ENCODE results near the gene GBX1. TPM values are rescaled to one million over a fixed set of nuclear protein-coding genes. Genes with fewer than 3 reads are reported as not detected.

Gene GBX1
- total and polyA plus RNA-seq, 12 donors: not detected

GRCh38 chr7:151121380-151122170 lies 45.9 kb downstream of the GBX1 start:
- 84 to 88% (median 87%) methylated on average over 27 to 30 of the region's 30 CpGs for WGBS, 4 donors
- Histone ChIP-seq H3K36me3 (replicated peaks in 1 of 2) (peaks cover 0 to 68% of the 10 kb centered on the region in 2 donors), H3K9me3 (replicated peaks in 1 of 3) (no peaks in the 10 kb centered on the region), H3K27ac (no peak overlapping the region), H3K4me1 (replicated peaks in 1 of 2) (peaks cover 0 to 7% of the 10 kb centered on the region in 2 donors), H3K27me3 (no peaks in the 10 kb centered on the region), H3K4me3 (no peak overlapping the region)
- DNase-seq: no peak
- TF ChIP-seq CTCF (IDR thresholded peaks at IDR 0.05) (no peak), POLR2A (IDR thresholded peaks at IDR 0.05) (no peak)
- intact Hi-C loops (cut with DNase I): loop anchor here (5.0 to 10.0 kb wide), 2 partner anchors 51 to 183 kb away; no protein-coding TSS in a partner anchor

GRCh38 chr7:151120896-151121295 lies 46.6 kb downstream of the GBX1 start:
- no peak for TF ChIP-seq CTCF (IDR thresholded peaks at IDR 0.05)
- TF ChIP-seq POLR2A (IDR thresholded peaks at IDR 0.05): no peak
- Histone ChIP-seq H3K4me3 (no peak overlapping the region), H3K27me3 (no peaks in the 10 kb centered on the region), H3K9me3 (replicated peaks in 1 of 3) (no peaks in the 10 kb centered on the region), H3K27ac (no peak overlapping the region), H3K4me1 (replicated peaks in 1 of 2) (peaks cover 0 to 7% of the 10 kb centered on the region in 2 donors), H3K36me3 (replicated peaks in 1 of 2) (peaks cover 0 to 68% of the 10 kb centered on the region in 2 donors)
- DNase-seq: no peak
- 94 to 96% (median 95%) methylated on average over 18 to 22 of the region's 22 CpGs for WGBS, 4 donors
- intact Hi-C loops (cut with DNase I): loop anchor here (5.0 to 10.0 kb wide), 2 partner anchors 51 to 184 kb away; no protein-coding TSS in a partner anchor

- intact Hi-C loops (cut with DNase I): loop anchor here (5.0 to 10.0 kb wide), 2 partner anchors 52 to 185 kb away; no protein-coding TSS in a partner anchor
- Histone ChIP-seq H3K27ac (no peak overlapping the region), H3K4me3 (no peak overlapping the region), H3K9me3 (replicated peaks in 1 of 3) (no peaks in the 10 kb centered on the region), H3K4me1 (replicated peaks in 1 of 2) (peaks cover 0 to under 1% of the 10 kb centered on the region in 2 donors), H3K36me3 (replicated peaks in 1 of 2) (peaks cover 0 to 64% of the 10 kb centered on the region in 2 donors), H3K27me3 (no peaks in the 10 kb centered on the region)
- WGBS, 4 donors: 91 to 97% (median 93%) methylated on average over 18 to 27 of the region's 27 CpGs
- no peak for DNase-seq
- TF ChIP-seq CTCF (IDR thresholded peaks at IDR 0.05) (no peak), POLR2A (IDR thresholded peaks at IDR 0.05) (no peak)
These were observed 47.6 kb downstream of the GBX1 start for GRCh38 chr7:151119902-151120301.

GRCh38 chr7:151119055-151119415 lies 48.5 kb downstream of the GBX1 start:
- Histone ChIP-seq H3K36me3 (replicated peaks in 1 of 2) (peaks cover 0 to 57% of the 10 kb centered on the region in 2 donors), H3K9me3 (replicated peaks in 1 of 3) (no peaks in the 10 kb centered on the region), H3K4me3 (no peak overlapping the region), H3K27ac (no peak overlapping the region), H3K4me1 (replicated peaks in 1 of 2) (peaks cover 0 to 4% of the 10 kb centered on the region in 2 donors), H3K27me3 (no peaks in the 10 kb centered on the region)
- 89 to 95% (median 94%) methylated on average over 6 to 13 of the region's 13 CpGs for WGBS, 4 donors
- intact Hi-C loops (cut with DNase I): no loop called here
- no peak for DNase-seq
- TF ChIP-seq POLR2A (IDR thresholded peaks at IDR 0.05) (no peak), CTCF (IDR thresholded peaks at IDR 0.05) (no peak)

Data from adrenal gland (tissue), 12 donors.